SW480 (cell line): ENCODE results near the gene VPS35L.

Experiments
- DNase-seq: peaks from one replicate; pipeline ENCODE4 v3.0.0-alpha.2; 2016; ENCODE audit warnings: low spot score

The VPS35L gene

DNA sequence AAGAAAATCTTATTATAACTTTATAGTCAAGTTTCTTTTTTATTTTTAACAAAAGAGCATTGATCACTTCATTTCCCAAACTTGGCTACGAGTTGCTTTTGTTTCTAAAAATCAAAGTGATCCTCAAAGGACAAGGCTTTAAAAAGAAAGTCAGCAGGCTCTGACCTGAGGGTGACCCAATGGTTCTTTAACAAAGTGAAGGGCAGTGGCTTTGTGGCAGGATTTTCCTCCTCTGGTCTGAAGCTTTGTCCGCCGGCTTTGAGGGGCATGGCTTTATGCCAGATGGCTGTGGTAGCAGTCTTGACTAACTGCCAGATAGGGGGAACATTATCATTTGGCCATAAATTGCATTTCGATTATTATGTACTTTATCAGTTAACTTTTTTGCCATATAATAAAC, 191.1 kb downstream of the VPS35L start:
- DNase-seq: no peak

DNA sequence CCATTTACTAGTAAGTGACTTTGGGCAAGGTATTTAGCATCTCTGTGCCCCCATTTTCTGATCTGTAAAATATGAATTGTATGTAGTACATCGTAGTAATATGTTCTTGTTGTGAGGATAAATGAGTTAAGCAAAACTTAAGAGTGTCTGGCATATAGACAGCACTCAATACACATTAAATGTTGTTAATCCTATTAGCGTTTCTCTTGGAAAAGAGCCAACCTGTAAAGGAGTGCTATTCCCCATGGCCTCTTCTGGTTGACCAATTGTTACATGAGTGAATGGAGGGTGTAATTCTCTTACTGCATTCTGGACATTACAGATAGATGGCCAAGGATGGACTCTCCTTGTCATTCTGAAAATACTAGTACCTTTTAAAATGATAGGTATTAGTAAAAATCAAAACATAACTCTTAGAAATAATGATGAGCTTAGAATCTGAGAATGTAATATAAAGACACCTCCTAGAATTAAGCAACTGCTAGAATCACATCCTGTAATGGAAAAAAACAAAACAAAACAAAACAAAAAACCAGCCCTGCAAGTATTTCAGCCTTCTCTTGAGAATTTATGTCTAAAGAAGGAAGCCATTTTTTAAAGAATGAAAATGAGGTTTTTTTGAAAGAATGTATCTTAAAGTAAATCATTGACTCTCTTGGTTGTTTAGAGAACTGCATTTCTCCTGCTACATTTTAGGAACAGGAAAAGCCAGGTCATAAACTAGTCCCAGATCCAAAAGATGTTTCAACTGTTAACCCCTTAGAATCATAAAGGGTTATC, 193.1 kb downstream of the VPS35L start:
- DNase-seq: no peak

DNA sequence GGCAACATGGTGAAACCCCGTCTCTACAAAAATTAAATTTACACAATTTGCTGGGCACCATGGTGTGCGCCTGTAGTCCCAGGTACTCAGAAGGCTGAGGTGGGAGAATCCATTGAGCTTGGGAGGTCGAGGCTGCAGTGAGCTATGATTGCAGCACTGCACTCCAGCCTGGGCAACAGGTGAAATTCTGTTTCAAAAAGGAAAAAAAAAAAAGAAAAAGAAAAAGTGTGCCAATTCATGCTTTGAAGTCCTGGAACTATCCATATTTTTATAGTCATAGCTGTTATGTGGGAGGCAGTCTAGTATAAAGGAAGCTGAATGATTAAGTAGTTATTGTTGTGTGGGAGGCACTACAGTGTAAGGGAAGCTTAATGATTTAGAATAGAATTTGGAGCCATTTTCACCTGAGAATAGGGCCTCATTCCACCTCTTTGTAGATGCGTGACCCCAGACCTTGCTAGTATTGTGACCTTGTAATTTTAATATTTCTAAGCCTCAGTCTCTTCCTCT, 194.1 kb downstream of the VPS35L start:
- DNase-seq: no peak
